HG03097 (cell line): ENCODE data around the gene RFX4.

Experiments used
- ATAC-seq: cut with Tn5 transposase; IDR thresholded peaks from one replicate; pipeline ENCODE4 v1.9.1; 2021; ENCODE audit not compliant: unreplicated experiment, low FRiP score

RFX4 gene

GRCh38 chr12:106791531-106791930, 208.7 kb downstream of the RFX4 start:
- ATAC-seq, result no peak

- no peak for ATAC-seq
Measured at GRCh38 chr12:106794369-106794768, 211.6 kb downstream of the RFX4 start.

- no peak for ATAC-seq
Measured at GRCh38 chr12:106801167-106801708, 218.4 kb downstream of the RFX4 start.

- ATAC-seq, result no peak
Measured at GRCh38 chr12:106801830-106802533, 219.2 kb downstream of the RFX4 start.

- no peak for ATAC-seq
Measured at GRCh38 chr12:106804668-106805067, 221.9 kb downstream of the RFX4 start.
